A549 treated with GW870086 at 1 μM for 4 hours (cell line): Measurements from ENCODE around the gene GHRL. TPM values are rescaled to one million over a fixed set of nuclear protein-coding genes. Genes with fewer than 3 reads are reported as not detected.

Experiments used
- total RNA-seq: library from RNA; stranded (reverse); fragments of 200-300 nt; extraction: Qiagen RNA extraction; gene quantifications from 5 replicates; pipeline ENCODE4 v1.2.3, GENCODE V29; 2022; ENCODE audit warnings: low read depth

The GHRL gene, protein sequence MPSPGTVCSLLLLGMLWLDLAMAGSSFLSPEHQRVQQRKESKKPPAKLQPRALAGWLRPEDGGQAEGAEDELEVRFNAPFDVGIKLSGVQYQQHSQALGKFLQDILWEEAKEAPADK
- not detected in 5 replicates for total RNA-seq

GRCh38 chr3:10292505-10293419 is at the start of gene GHRL:
Gene GHRL, minus strand, starts transcription at chr3:10292947. Its CDS starts 2,767 bp downstream, at chr3:10290180.

GRCh38 chr3:10248184-10248983 is 44.4 kb downstream of the GHRL start, which contains the start of gene TATDN2:
Gene TATDN2, plus strand, starts transcription at chr3:10248459. Its CDS starts 742 bp downstream, at chr3:10249201.

Other genes with a start within 250 kb of the GHRL start
- not detected in 5 replicates for gene FANCD2OS, start 184.7 kb downstream of the GHRL start, total RNA-seq
- gene BRK1, start 177.3 kb downstream of the GHRL start, total RNA-seq, result 169 to 183 TPM (median 175 TPM) in 5 replicates
- gene VHL, start 151.2 kb downstream of the GHRL start, total RNA-seq, result 26.5 to 35.8 TPM (median 32.9 TPM) in 5 replicates
- gene IRAK2, start 128.0 kb downstream of the GHRL start, total RNA-seq, result 21.8 to 25.8 TPM (median 23.2 TPM) in 5 replicates
- gene TATDN2, start 44.5 kb downstream of the GHRL start, total RNA-seq, result 33.5 to 40.4 TPM (median 37.5 TPM) in 5 replicates
- 207 to 217 TPM (median 213 TPM) in 5 replicates for gene SEC13, start 28.2 kb upstream of the GHRL start, total RNA-seq
- gene ATP2B2, start 212.6 kb upstream of the GHRL start, total RNA-seq, result 0.07 to 0.11 TPM (median 0.09 TPM) in 5 replicates